ENCODE measurements around the gene PACRG.

- TF ChIP-seq MAX (IDR thresholded peaks at IDR 0.05) (no peak), CTCF (IDR thresholded peaks at IDR 0.05; ENCODE audit: low read depth, low read length, missing input control) (no peak), RXRA (IDR thresholded peaks at IDR 0.05) (no peak), REST (IDR thresholded peaks at IDR 0.05) (no peak), TAF1 (conservative IDR thresholded peaks at IDR 0.05) (no peak), GABPA (IDR thresholded peaks at IDR 0.05 in 1 of 2, conservative IDR thresholded peaks at IDR 0.05 in 1 of 2) (no peak), YY1 (IDR thresholded peaks at IDR 0.05) (no peak)
Observed at GRCh38 chr6:163333038-163333437, 605.3 kb downstream of the PACRG start.
